CD4-positive, alpha-beta T cell treated with Interleukin-17A for 1 hour (primary cell): ENCODE measurements around the gene CTTNBP2.

Experiments
- DNase-seq: peaks from one replicate; pipeline ENCODE4 v3.0.0-alpha.2; 2020

The CTTNBP2 gene

GRCh38 chr7:117784315-117784714 lies 88.9 kb downstream of the CTTNBP2 start:
- DNase-seq: no peak

- no peak for DNase-seq
These were observed 90.5 kb downstream of the CTTNBP2 start for GRCh38 chr7:117782761-117783160.

- no peak for DNase-seq
These were observed 91.5 kb downstream of the CTTNBP2 start for GRCh38 chr7:117781707-117782106.

GRCh38 chr7:117780832-117781231 lies 92.4 kb downstream of the CTTNBP2 start:
- no peak for DNase-seq

- DNase-seq: no peak
These were observed 95.7 kb downstream of the CTTNBP2 start for GRCh38 chr7:117777335-117778142.

GRCh38 chr7:117776224-117776623 lies 97.0 kb downstream of the CTTNBP2 start:
- no peak for DNase-seq

- no peak for DNase-seq
These were observed 97.4 kb downstream of the CTTNBP2 start for GRCh38 chr7:117775801-117776200.

- no peak for DNase-seq
These were observed 98.3 kb downstream of the CTTNBP2 start for GRCh38 chr7:117774943-117775342.

GRCh38 chr7:117772421-117772820 lies 100.8 kb downstream of the CTTNBP2 start:
- DNase-seq: no peak

- no peak for DNase-seq
These were observed 101.5 kb downstream of the CTTNBP2 start for GRCh38 chr7:117771756-117772155.

GRCh38 chr7:117769085-117769484 lies 104.2 kb downstream of the CTTNBP2 start:
- DNase-seq: no peak

GRCh38 chr7:117767951-117768350 lies 105.3 kb downstream of the CTTNBP2 start:
- DNase-seq: no peak

GRCh38 chr7:117766913-117767312 lies 106.3 kb downstream of the CTTNBP2 start:
- no peak for DNase-seq

- DNase-seq: no peak
These were observed 109.2 kb downstream of the CTTNBP2 start for GRCh38 chr7:117764031-117764430.

- DNase-seq: no peak
These were observed 111.2 kb downstream of the CTTNBP2 start for GRCh38 chr7:117762055-117762454.

GRCh38 chr7:117759950-117760640 lies 113.1 kb downstream of the CTTNBP2 start:
- no peak for DNase-seq

GRCh38 chr7:117757440-117757839 lies 115.8 kb downstream of the CTTNBP2 start:
- no peak for DNase-seq

- no peak for DNase-seq
These were observed 116.6 kb downstream of the CTTNBP2 start for GRCh38 chr7:117756586-117757085.

- DNase-seq: no peak
These were observed 118.1 kb downstream of the CTTNBP2 start for GRCh38 chr7:117755136-117755535.

- DNase-seq: no peak
These were observed 121.5 kb downstream of the CTTNBP2 start for GRCh38 chr7:117751775-117752174.

GRCh38 chr7:117750612-117751563 lies 122.4 kb downstream of the CTTNBP2 start:
- DNase-seq: no peak

- DNase-seq: no peak
These were observed 131.3 kb downstream of the CTTNBP2 start for GRCh38 chr7:117741962-117742361.

- no peak for DNase-seq
These were observed 134.2 kb downstream of the CTTNBP2 start for GRCh38 chr7:117739085-117739484.
